Transverse colon (tissue), 4 donors: Measurements from ENCODE around the gene MAPK14. TPM values are rescaled to one million over a fixed set of nuclear protein-coding genes. Genes with fewer than 3 reads are reported as not detected.

ENCODE experiments used
- DNase-seq: peaks from one replicate; pipeline ENCODE4 v3.0.0-alpha.2; 2019
- H3K27ac ChIP-seq, 4 donors: fragments of 200-600 bp; sonication (generic); 2 replicates each; pipeline ENCODE4 v1.5.1; 2016 to 2018; ENCODE audit warnings: inconsistent platforms in 4 of 4
- H3K27me3 ChIP-seq: fragments of 200-600 bp; sonication (generic); 2 replicates; pipeline ENCODE4 v1.5.1; 2017; ENCODE audit warnings: inconsistent platforms
- H3K36me3 ChIP-seq, 4 donors: fragments of 200-600 bp; sonication (generic); 2 replicates each; pipeline ENCODE4 v1.5.1; 2017 to 2019; ENCODE audit warnings: inconsistent platforms in 4 of 4
- H3K4me1 ChIP-seq, 4 donors: fragments of 200-600 bp; sonication (generic); 2 replicates each; pipeline ENCODE4 v1.5.1; 2017 to 2020; ENCODE audit warnings: inconsistent platforms in 4 of 4
- H3K4me3 ChIP-seq, 4 donors: fragments of 200-600 bp; sonication (generic); 1 replicate in 1 of 4; 2 replicates in 3 of 4; pipeline versions ENCODE4 v1.5.1 to v1.6.1; 2017 to 2019; ENCODE audit warnings: inconsistent platforms in 4 of 4
- H3K9me3 ChIP-seq, 2 donors: fragments of 200-600 bp; sonication (generic); 2 replicates each; pipeline ENCODE4 v1.5.1; 2017 to 2019; ENCODE audit warnings: inconsistent platforms in 2 of 2
- EP300 ChIP-seq: sonication (generic); formaldehyde crosslinking; IDR thresholded peaks from one replicate; pipeline ENCODE4 v1.6.1; 2017; ENCODE audit warnings: antibody characterized with exemption, low read depth
- POLR2A ChIP-seq: fragments of 450-650 bp; IDR thresholded peaks from one replicate; pipeline ENCODE4 v1.6.1; 2016; ENCODE audit warnings: antibody characterized with exemption, mild to moderate bottlenecking, moderate library complexity
- POLR2AphosphoS5 ChIP-seq, 3 donors: sonication (generic); formaldehyde crosslinking; IDR thresholded peaks; one replicate each; pipeline ENCODE4 v1.6.1; 2016; ENCODE audit warnings: antibody characterized with exemption in 3 of 3
- WGBS, 2 donors: methylation state at CpG; one replicate each; pipeline ENCODE4 v1.1.5; 2018; ENCODE audit warnings: low coverage in 1 of 2; 5-methylcytosine and 5-hydroxymethylcytosine counted together
- in situ Hi-C, 4 donors: fragments of 200-750 bp; cut with MboI; loops; one replicate each; pipeline versions ENCODE4 v1.15.0 to v1.15.1; 2017; ENCODE audit warnings: low sequenced_read_pairs in 3 of 4, low pct_ligation_motif_present in 1 of 4, low pct_unique_long_range_greater_than_20kb in 1 of 4
- intact Hi-C: fragments of 100-400 bp; cut with DNase I; formaldehyde crosslinking; loops from one replicate; pipeline ENCODE4 v1.15.1; 2023; ENCODE audit warnings: low total_unique reads
- total RNA-seq, 4 donors: library from RNA; depleted of rRNA; stranded (reverse); fragments of >200 nt; gene quantifications; one replicate each; pipeline ENCODE4 v1.1.0, GENCODE V29; 2016
- TF ChIP-seq, protein P1 (sequence below), 5 experiments: fragments of 200-600 bp in 3 of 5; fragments of 450-650 bp in 2 of 5; sonication (generic) in 3 of 5; IDR thresholded peaks; 1 replicate in 2 of 5; 2 replicates in 3 of 5; pipeline ENCODE4 v1.5.1; 2016 to 2017; ENCODE audit warnings: antibody characterized with exemption in 5 of 5, inconsistent platforms in 3 of 5, mild to moderate bottlenecking in 2 of 5, moderate library complexity in 1 of 5

The MAPK14 gene
- total RNA-seq, 4 donors from 2014 or later, result 82.2 to 132 (median 112) TPM

GRCh38 chr6:36110863-36111262 is 83.3 kb downstream of the MAPK14 start:
- DNase-seq, result no peak
- intact Hi-C loops, result no loop called here
- Histone ChIP-seq H3K9me3 (no peaks in the 10 kb centered on the region), H3K27me3 (no peaks in the 10 kb centered on the region), H3K27ac (peak overlapping the region in 3 of 4 donors; percentile 8 to 32 (median 24)), H3K36me3 (peaks cover 0 to 38% (median 2%) of the 10 kb centered on the region in 4 donors), H3K4me3 (no peak overlapping the region), H3K4me1 (peaks cover 4 to 37% (median 10%) of the 10 kb centered on the region in 4 donors)
- in situ Hi-C loops, result loop anchor here in 1 of 4 donors (25.0 kb wide), 1 partner anchor 251 kb away; no protein-coding TSS in a partner anchor
- TF ChIP-seq, protein P1, sequence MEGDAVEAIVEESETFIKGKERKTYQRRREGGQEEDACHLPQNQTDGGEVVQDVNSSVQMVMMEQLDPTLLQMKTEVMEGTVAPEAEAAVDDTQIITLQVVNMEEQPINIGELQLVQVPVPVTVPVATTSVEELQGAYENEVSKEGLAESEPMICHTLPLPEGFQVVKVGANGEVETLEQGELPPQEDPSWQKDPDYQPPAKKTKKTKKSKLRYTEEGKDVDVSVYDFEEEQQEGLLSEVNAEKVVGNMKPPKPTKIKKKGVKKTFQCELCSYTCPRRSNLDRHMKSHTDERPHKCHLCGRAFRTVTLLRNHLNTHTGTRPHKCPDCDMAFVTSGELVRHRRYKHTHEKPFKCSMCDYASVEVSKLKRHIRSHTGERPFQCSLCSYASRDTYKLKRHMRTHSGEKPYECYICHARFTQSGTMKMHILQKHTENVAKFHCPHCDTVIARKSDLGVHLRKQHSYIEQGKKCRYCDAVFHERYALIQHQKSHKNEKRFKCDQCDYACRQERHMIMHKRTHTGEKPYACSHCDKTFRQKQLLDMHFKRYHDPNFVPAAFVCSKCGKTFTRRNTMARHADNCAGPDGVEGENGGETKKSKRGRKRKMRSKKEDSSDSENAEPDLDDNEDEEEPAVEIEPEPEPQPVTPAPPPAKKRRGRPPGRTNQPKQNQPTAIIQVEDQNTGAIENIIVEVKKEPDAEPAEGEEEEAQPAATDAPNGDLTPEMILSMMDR (IDR thresholded peaks at IDR 0.05), result no peak
- TF ChIP-seq EP300 (no peak), POLR2A (no peak), POLR2AphosphoS5 (IDR thresholded peaks at IDR 0.05) (no peak)
- WGBS, 2 donors, result 67 to 71% methylated on average over 4 of the region's 4 CpGs

DNA sequence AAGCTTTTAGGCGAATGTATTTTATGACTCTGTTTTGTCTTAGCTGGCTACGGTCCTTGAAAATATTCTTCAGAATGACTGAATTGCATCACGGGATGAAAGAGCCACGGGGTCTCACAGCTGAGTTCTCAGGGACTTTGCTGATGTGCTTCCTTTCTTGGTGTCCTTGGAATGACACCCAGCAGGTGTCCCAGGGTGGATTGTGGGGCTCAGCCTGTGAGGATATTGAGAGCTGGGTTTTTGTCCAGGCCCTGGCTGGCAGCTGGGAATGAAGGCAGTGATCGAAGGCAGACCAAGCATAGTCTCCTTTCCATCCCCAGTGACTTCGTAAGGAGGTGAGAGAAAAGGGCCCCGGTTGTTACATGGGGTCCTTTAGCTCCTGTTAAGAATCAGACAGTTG is 83.9 kb downstream of the MAPK14 start:
- TF ChIP-seq POLR2A, result no peak
- TF ChIP-seq, protein P1 (IDR thresholded peaks at IDR 0.05), result no peak
- no peak for TF ChIP-seq POLR2AphosphoS5 (IDR thresholded peaks at IDR 0.05)
- no peak for TF ChIP-seq EP300
- no peak for DNase-seq
- H3K4me1 ChIP-seq, result peaks cover 4 to 41% (median 12%) of the 10 kb centered on the region in 4 donors
- intact Hi-C loops, result no loop called here
- H3K36me3 ChIP-seq, result peaks cover 0 to 38% (median 2%) of the 10 kb centered on the region in 4 donors
- no peak overlapping the region for H3K4me3 ChIP-seq
- H3K27ac ChIP-seq, result peak overlapping the region; percentile 8 to 32 (median 22)
- in situ Hi-C loops, result loop anchor here in 1 of 4 donors (25.0 kb wide), 1 partner anchor 251 kb away; no protein-coding TSS in a partner anchor
- no peaks in the 10 kb centered on the region for H3K27me3 ChIP-seq
- no peaks in the 10 kb centered on the region for H3K9me3 ChIP-seq
- WGBS, 2 donors, result 48 to 68% methylated on average over 6 to 7 of the region's 7 CpGs

DNA sequence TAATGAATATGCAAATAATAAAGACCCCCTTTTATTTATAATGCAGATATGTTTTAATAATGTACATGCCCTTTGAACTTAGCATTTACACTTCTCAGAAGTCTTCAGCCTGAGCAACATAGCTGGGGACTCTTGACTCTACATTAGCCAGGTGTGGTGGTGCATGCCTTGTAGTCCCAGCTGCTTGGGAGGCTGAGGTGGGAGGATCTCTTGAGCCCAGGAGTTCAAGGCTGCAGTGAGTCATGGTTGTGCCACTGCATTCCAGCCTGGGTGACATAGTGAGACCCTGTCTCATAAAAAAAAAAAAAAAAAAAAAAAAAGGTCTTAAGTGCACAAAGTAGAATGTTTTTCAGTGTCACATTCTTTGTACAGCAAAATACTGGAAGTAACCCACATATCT is 85.4 kb downstream of the MAPK14 start:
- no peak overlapping the region for H3K27ac ChIP-seq
- H3K4me1 ChIP-seq, result peaks cover 4 to 56% (median 12%) of the 10 kb centered on the region in 4 donors
- no peaks in the 10 kb centered on the region for H3K27me3 ChIP-seq
- intact Hi-C loops, result no loop called here
- in situ Hi-C loops, result loop anchor here in 1 of 4 donors (25.0 kb wide), 1 partner anchor 249 kb away; no protein-coding TSS in a partner anchor
- TF ChIP-seq EP300, result no peak
- TF ChIP-seq, protein P1 (IDR thresholded peaks at IDR 0.05), result no peak
- no peak for TF ChIP-seq POLR2AphosphoS5 (IDR thresholded peaks at IDR 0.05)
- TF ChIP-seq POLR2A, result no peak
- no peaks in the 10 kb centered on the region for H3K9me3 ChIP-seq
- H3K4me3 ChIP-seq, result no peak overlapping the region
- H3K36me3 ChIP-seq, result peaks cover 0 to 27% (median 1%) of the 10 kb centered on the region in 4 donors
- no peak for DNase-seq

DNA sequence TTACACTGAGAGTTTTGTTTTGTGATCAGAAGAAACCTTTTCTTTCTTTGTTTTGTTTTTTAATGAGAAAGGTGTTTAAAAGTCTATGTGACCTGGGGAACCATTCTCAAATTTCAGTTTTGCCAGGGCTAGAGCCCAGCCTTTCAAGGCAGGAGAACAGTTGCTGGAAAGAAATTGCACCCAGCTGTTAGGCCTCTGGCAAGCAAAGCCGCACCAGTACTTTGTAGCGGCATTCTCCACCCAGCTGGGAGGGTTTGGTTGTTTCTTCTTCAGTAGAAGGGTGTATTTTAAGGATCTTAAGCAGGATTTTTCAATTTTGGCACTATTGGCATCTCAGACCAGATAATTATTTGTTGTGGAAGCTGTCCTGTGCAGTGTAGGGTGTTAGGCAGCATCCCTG is 86.1 kb downstream of the MAPK14 start:
- H3K4me3 ChIP-seq, result no peak overlapping the region
- in situ Hi-C loops, result loop anchor here in 1 of 4 donors (25.0 kb wide), 1 partner anchor 249 kb away; no protein-coding TSS in a partner anchor
- no peak for DNase-seq
- intact Hi-C loops, result no loop called here
- 76% methylated on average over 2 of the region's 2 CpGs; no CpG with 5 or more reads in 1 of the 2 donors for WGBS, 2 donors
- no peaks in the 10 kb centered on the region for H3K27me3 ChIP-seq
- peaks cover 0 to 21% (median 1%) of the 10 kb centered on the region in 4 donors for H3K36me3 ChIP-seq
- TF ChIP-seq POLR2AphosphoS5 (IDR thresholded peaks at IDR 0.05) (no peak), EP300 (no peak), POLR2A (no peak)
- TF ChIP-seq, protein P1 (IDR thresholded peaks at IDR 0.05), result no peak
- H3K9me3 ChIP-seq, result no peaks in the 10 kb centered on the region
- no peak overlapping the region for H3K27ac ChIP-seq
- H3K4me1 ChIP-seq, result peaks cover 4 to 60% (median 12%) of the 10 kb centered on the region in 4 donors
